B cell (primary cell): ENCODE results near the gene HCN2.

ENCODE experiments used
- CTCF ChIP-seq: fragments of 200-600 bp; IDR thresholded peaks from one replicate; pipeline ENCODE4 v1.8.0; 2022; ENCODE audit warnings: antibody characterized with exemption, mild to moderate bottlenecking
- EZH2 ChIP-seq: IDR thresholded peaks from 2 replicates; pipeline ENCODE4 v1.6.1; 2012; ENCODE audit warnings: borderline replicate concordance, low read depth, mild to moderate bottlenecking, moderate library complexity, low read length; ENCODE audit not compliant: insufficient read depth, poor library complexity, severe bottlenecking

DNA sequence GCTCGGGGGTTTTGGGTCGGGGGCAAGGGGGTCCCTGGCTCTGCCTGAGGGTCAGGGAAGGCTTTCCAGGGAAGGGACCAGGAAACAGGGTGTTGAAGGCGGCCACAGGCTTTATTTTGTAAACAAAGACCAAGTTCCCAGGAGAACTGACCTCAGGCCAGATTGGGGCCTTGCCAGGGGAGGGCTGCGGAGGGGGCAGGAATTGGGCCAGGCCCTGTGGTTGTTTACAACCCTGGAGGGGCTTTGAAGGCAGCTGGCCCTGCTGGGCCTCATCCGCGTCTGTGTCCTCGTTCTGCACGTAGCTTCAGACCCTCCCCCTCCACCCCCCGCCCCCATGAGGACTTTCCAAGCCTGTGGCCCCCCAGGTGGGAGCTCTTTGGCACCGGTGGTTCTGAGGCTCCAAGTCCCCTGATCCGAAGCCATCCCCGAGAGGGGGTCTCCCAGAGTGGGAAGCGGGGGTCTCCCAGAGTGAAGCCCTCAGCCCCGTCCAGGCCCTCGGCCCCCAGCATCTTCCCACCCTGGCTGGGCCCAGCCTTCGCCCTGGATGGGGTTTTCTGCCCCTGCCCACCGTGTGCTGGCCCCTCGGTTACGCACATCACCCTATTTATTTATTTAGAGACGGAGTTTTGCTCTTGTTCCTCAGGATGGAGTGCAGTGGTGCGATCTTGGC is 30.8 kb upstream of the HCN2 start:
- TF ChIP-seq CTCF (no peak), EZH2 (no peak)
